Loucy (cell line): Measurements from ENCODE around the gene RBFOX2.

Experiments used
- H2AFZ ChIP-seq: fragments of 200-600 bp; sonication (generic); 2 replicates; pipeline ENCODE4 v1.6.0; 2016; ENCODE audit warnings: antibody characterized with exemption, mild to moderate bottlenecking, low read length, moderate library complexity
- H3F3A ChIP-seq: fragments of 200-600 bp; 2 replicates; pipeline ENCODE4 v1.6.0; 2016; ENCODE audit warnings: antibody characterized with exemption, low read depth, mild to moderate bottlenecking
- H3K27me3 ChIP-seq: fragments of 200-600 bp; sonication (generic); 2 replicates; pipeline ENCODE4 v1.6.1; 2014; ENCODE audit warnings: low read length, mild to moderate bottlenecking; ENCODE audit not compliant: insufficient read depth, poor library complexity, severe bottlenecking
- H3K36me3 ChIP-seq: fragments of 200-600 bp; sonication (generic); 2 replicates; pipeline ENCODE4 v1.6.1; 2016; ENCODE audit warnings: low read length; ENCODE audit not compliant: insufficient read depth
- H3K4me1 ChIP-seq: fragments of 200-600 bp; sonication (generic); 2 replicates; pipeline ENCODE4 v1.5.1; 2014; ENCODE audit warnings: low read length, mild to moderate bottlenecking; ENCODE audit not compliant: insufficient read depth, poor library complexity, severe bottlenecking
- H3K4me2 ChIP-seq: fragments of 200-600 bp; sonication (generic); 2 replicates; pipeline ENCODE4 v1.6.0; 2014; ENCODE audit warnings: antibody characterized with exemption, low read length, low read depth, mild to moderate bottlenecking; ENCODE audit not compliant: poor library complexity, severe bottlenecking
- H3K4me3 ChIP-seq: fragments of 200-600 bp; sonication (generic); 2 replicates; pipeline ENCODE4 v1.5.1; 2014; ENCODE audit warnings: low read length, mild to moderate bottlenecking, mixed read lengths; ENCODE audit not compliant: poor library complexity, severe bottlenecking
- H3K79me2 ChIP-seq: fragments of 200-600 bp; sonication (generic); 2 replicates; pipeline ENCODE4 v1.6.1; 2014; ENCODE audit warnings: low read length; ENCODE audit not compliant: insufficient read depth
- H3K9ac ChIP-seq: fragments of 200-600 bp; sonication (generic); 2 replicates; pipeline ENCODE4 v1.6.0; 2014; ENCODE audit warnings: mild to moderate bottlenecking, low read depth, low read length, moderate library complexity; ENCODE audit not compliant: poor library complexity, severe bottlenecking
- H3K9me2 ChIP-seq: fragments of 200-600 bp; sonication (generic); replicated peaks from 2 replicates; pipeline ENCODE4 v1.6.1; 2016; ENCODE audit warnings: low read depth, low read length, mixed read lengths
- H3K9me3 ChIP-seq: fragments of 200-600 bp; sonication (generic); 2 replicates; pipeline ENCODE4 v1.6.1; 2014; ENCODE audit warnings: mild to moderate bottlenecking, antibody characterized with exemption, low read length, low read depth; ENCODE audit not compliant: insufficient read depth
- H4K20me1 ChIP-seq: fragments of 200-600 bp; sonication (generic); 2 replicates; pipeline ENCODE4 v1.6.0; 2014; ENCODE audit warnings: antibody characterized with exemption, low read length, mild to moderate bottlenecking; ENCODE audit not compliant: insufficient read depth, poor library complexity, severe bottlenecking
- EZH2phosphoT487 ChIP-seq: fragments of 200-600 bp; IDR thresholded peaks from 2 replicates; pipeline ENCODE4 v1.6.1; 2018; ENCODE audit warnings: antibody characterized with exemption, mild to moderate bottlenecking, moderate library complexity, borderline replicate concordance
- TF ChIP-seq, protein P1 (sequence below): fragments of 200-600 bp; sonication (generic); conservative IDR thresholded peaks from 2 replicates; pipeline ENCODE4 v1.5.1; 2014; ENCODE audit warnings: mild to moderate bottlenecking, antibody characterized with exemption, low read length

The RBFOX2 gene, protein sequence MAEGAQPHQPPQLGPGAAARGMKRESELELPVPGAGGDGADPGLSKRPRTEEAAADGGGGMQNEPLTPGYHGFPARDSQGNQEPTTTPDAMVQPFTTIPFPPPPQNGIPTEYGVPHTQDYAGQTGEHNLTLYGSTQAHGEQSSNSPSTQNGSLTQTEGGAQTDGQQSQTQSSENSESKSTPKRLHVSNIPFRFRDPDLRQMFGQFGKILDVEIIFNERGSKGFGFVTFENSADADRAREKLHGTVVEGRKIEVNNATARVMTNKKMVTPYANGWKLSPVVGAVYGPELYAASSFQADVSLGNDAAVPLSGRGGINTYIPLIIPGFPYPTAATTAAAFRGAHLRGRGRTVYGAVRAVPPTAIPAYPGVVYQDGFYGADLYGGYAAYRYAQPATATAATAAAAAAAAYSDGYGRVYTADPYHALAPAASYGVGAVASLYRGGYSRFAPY

DNA sequence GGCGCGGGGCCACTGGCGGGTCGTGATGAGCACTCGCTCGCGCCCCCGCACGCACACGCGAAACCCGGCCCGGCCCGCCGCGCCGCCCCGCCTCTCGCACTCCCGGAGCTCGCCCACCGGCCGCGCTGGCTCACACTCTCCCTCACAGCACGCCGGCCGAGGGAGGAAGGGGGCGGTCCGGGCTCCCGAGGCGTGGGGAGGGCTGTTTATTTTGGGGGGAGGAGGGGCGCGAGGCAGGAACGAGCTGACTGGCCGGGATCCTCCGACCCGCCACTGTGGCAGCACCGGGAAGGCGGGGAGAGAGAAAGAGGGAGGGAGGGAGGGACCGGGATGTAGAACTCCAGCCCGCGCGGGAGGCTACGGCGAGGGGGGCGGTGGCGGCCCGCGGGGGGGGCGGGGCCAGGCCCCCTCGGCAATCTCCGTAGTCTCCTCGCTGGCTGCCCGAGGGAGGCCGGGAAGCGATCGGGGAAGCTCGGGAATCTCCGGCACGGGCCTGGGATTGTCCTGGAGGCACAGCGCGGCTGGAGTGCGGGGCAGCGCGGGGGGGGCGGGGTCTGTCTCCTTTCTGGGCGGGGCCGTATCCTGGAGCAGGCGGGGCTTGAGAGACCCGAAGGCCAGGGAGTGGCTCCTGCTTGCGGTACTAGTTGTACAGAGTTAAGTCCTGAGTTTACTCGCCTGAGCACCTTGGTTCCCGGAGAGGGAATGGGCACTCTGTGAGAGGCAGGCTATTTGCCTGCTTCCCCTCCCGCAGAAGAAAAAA, at the start of gene RBFOX2:
TSS of gene RBFOX2 (minus strand) at position 179 of the 760 bp plus-strand sequence. CDS start 399 bp downstream, outside the sequence.
- Histone ChIP-seq H3K79me2 (no peaks in the 10 kb centered on the region), H3F3A (peaks cover 4% of the 10 kb centered on the region; the same call in 1 of the 2 replicates), H3K4me1 (peaks cover 16% of the 10 kb centered on the region), H3K9ac (peak within 1 kb of the TSS; percentile 76), H4K20me1 (no peaks in the 10 kb centered on the region), H3K9me3 (no peaks in the 10 kb centered on the region), H3K4me3 (peak within 1 kb of the TSS; percentile 92), H3K9me2 (no peaks in the 10 kb centered on the region), H3K27me3 (no peaks in the 10 kb centered on the region), H2AFZ (peak within 1 kb of the TSS; percentile 91), H3K4me2 (peak within 1 kb of the TSS; percentile 79), H3K36me3 (no peaks in the 10 kb centered on the region)
- TF ChIP-seq, protein P1, sequence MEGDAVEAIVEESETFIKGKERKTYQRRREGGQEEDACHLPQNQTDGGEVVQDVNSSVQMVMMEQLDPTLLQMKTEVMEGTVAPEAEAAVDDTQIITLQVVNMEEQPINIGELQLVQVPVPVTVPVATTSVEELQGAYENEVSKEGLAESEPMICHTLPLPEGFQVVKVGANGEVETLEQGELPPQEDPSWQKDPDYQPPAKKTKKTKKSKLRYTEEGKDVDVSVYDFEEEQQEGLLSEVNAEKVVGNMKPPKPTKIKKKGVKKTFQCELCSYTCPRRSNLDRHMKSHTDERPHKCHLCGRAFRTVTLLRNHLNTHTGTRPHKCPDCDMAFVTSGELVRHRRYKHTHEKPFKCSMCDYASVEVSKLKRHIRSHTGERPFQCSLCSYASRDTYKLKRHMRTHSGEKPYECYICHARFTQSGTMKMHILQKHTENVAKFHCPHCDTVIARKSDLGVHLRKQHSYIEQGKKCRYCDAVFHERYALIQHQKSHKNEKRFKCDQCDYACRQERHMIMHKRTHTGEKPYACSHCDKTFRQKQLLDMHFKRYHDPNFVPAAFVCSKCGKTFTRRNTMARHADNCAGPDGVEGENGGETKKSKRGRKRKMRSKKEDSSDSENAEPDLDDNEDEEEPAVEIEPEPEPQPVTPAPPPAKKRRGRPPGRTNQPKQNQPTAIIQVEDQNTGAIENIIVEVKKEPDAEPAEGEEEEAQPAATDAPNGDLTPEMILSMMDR: no peak
- TF ChIP-seq EZH2phosphoT487: no peak

DNA sequence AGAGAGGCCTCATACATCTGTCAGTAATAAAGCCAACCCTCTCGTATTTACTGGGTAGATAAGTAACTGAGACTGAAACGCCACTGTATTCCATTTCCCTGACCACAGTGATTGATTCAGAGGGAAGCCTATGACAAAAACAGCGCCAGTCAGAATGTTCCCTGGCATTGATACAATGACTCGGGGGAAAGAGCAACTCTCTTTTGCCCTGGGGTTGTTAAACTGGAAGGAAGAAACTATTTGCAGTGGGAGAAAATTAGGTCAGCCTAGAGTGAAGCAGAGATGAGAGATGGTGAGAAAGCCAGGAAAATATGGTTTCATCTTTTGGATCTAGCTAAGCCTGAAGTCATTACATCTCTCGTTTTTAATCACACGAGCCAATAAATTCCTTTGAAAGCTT, 48.6 kb upstream of the RBFOX2 start:
- Histone ChIP-seq H3K4me3 (no peak overlapping the region), H3K4me1 (no peaks in the 10 kb centered on the region), H3K36me3 (no peaks in the 10 kb centered on the region), H3F3A (no peaks in the 10 kb centered on the region), H3K79me2 (no peaks in the 10 kb centered on the region), H3K9ac (no peak overlapping the region), H2AFZ (no peak overlapping the region), H3K27me3 (no peaks in the 10 kb centered on the region), H3K9me2 (no peaks in the 10 kb centered on the region), H3K9me3 (no peaks in the 10 kb centered on the region), H3K4me2 (no peak overlapping the region), H4K20me1 (no peaks in the 10 kb centered on the region)
- TF ChIP-seq, protein P1: no peak
- no peak for TF ChIP-seq EZH2phosphoT487

DNA sequence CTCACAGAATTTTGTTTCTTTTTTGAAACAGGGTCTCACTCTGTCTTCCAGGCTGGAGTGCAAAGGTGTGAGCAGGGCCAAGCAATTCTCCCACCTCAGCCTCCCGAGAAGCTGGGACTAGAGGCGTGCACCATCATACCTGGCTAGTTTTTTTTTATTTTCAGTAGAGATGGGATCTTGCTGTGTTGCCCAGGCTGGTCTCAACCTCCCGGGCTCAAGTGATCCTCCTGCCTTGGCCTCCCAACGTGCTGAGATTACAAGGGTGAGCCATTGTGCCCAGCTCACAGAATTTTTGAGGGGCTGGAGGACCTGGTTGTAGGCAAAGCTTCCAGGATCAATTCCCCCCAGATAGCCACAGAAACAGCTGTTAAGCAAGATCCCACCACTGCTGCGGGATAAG, 47.1 kb upstream of the RBFOX2 start:
- H4K20me1 ChIP-seq: no peaks in the 10 kb centered on the region
- H2AFZ ChIP-seq: no peak overlapping the region
- no peak for TF ChIP-seq EZH2phosphoT487
- TF ChIP-seq, protein P1: no peak
- no peaks in the 10 kb centered on the region for H3F3A ChIP-seq
- H3K4me1 ChIP-seq: no peaks in the 10 kb centered on the region
- no peaks in the 10 kb centered on the region for H3K9me3 ChIP-seq
- no peaks in the 10 kb centered on the region for H3K27me3 ChIP-seq
- no peaks in the 10 kb centered on the region for H3K36me3 ChIP-seq
- no peak overlapping the region for H3K4me2 ChIP-seq
- H3K79me2 ChIP-seq: no peaks in the 10 kb centered on the region
- no peak overlapping the region for H3K4me3 ChIP-seq
- no peak overlapping the region for H3K9ac ChIP-seq
- no peaks in the 10 kb centered on the region for H3K9me2 ChIP-seq
